Measurements from ENCODE around the gene PRPF6. TPM values are rescaled to one million over a fixed set of nuclear protein-coding genes. Genes with fewer than 3 reads are reported as not detected.
"Not testable (repeated sequence)": the region's sequence is repeated elsewhere in the genome, so short reads cannot be mapped to it uniquely, and the experiment has no call there.

The PRPF6 gene
- total RNA-seq, 6 donors from 2014 or later: 60.5 to 113 (median 68.0) TPM

GRCh38 chr20:63968928-63969760, 11.8 kb upstream of the PRPF6 start:
- H3K9me3 ChIP-seq: peaks cover 0 to 12% (median 0%) of the 10 kb centered on the region in 4 donors
- H3K27me3 ChIP-seq: no peaks in the 10 kb centered on the region
- DNase-seq (peak in 1 of 2 donors; percentile 91), ATAC-seq (ENCODE audit: low FRiP score in 2 of 2) (no peak)
- H3K4me3 ChIP-seq: peak overlapping the region; percentile 49 to 82 (median 74)
- peaks cover 0 to 15% (median 10%) of the 10 kb centered on the region in 4 donors for H3K36me3 ChIP-seq
- peaks cover 25 to 43% (median 31%) of the 10 kb centered on the region in 4 donors for H3K4me1 ChIP-seq
- no peak for TF ChIP-seq EP300 (IDR thresholded peaks at IDR 0.05)
- no peak for TF ChIP-seq POLR2AphosphoS5 (IDR thresholded peaks at IDR 0.05)
- no peak for TF ChIP-seq POLR2A (IDR thresholded peaks at IDR 0.05)
- no peak for TF ChIP-seq CTCF (IDR thresholded peaks at IDR 0.05)
- H3K27ac ChIP-seq: peak overlapping the region; percentile 51 to 75 (median 62)
- 2 to 6% methylated on average over 17 to 24 of the region's 70 CpGs for WGBS, 2 donors

GRCh38 chr20:63969838-63970713, 10.9 kb upstream of the PRPF6 start, which contains the start of gene ZNF512B:
Gene ZNF512B, minus strand, starts transcription at chr20:63969930. Its CDS starts 1,980 bp downstream, at chr20:63967950.
- WGBS, 2 donors: 6 to 47% methylated on average over 3 to 40 of the region's 73 CpGs
- no peak for TF ChIP-seq POLR2A (IDR thresholded peaks at IDR 0.05)
- no peak for TF ChIP-seq CTCF (IDR thresholded peaks at IDR 0.05)
- TF ChIP-seq POLR2AphosphoS5 (IDR thresholded peaks at IDR 0.05): peak in 1 of 2 donors; percentile 5
- TF ChIP-seq EP300 (IDR thresholded peaks at IDR 0.05): no peak
- Histone ChIP-seq H3K36me3 (peaks cover 0 to 11% (median 6%) of the 10 kb centered on the region in 4 donors), H3K9me3 (peaks cover 0 to 7% (median 0%) of the 10 kb centered on the region in 4 donors), H3K27me3 (no peaks in the 10 kb centered on the region), H3K4me1 (peaks cover 26 to 45% (median 34%) of the 10 kb centered on the region in 4 donors), H3K4me3 (peak within 1 kb of the TSS; percentile 49 to 82 (median 74)), H3K27ac (peak within 1 kb of the TSS; percentile 58 to 75 (median 63))
- peak in 1 of 2 donors; percentile 72 for ATAC-seq (ENCODE audit: low FRiP score in 2 of 2)
- DNase-seq: peak in 1 of 2 donors; percentile 92

GRCh38 chr20:63970714-63971431, 10.1 kb upstream of the PRPF6 start:
- DNase-seq: no peak
- H3K27ac ChIP-seq: peak overlapping the region in 2 of 4 donors; percentile 61 to 71
- H3K27me3 ChIP-seq: no peaks in the 10 kb centered on the region
- H3K9me3 ChIP-seq: peaks cover 0 to 6% (median 0%) of the 10 kb centered on the region in 4 donors
- 88 to 94% methylated on average over 5 of the region's 5 CpGs for WGBS, 2 donors
- ATAC-seq (ENCODE audit: low FRiP score in 2 of 2): no peak
- peaks cover 26 to 45% (median 34%) of the 10 kb centered on the region in 4 donors for H3K4me1 ChIP-seq
- TF ChIP-seq POLR2AphosphoS5 (IDR thresholded peaks at IDR 0.05) (no peak), POLR2A (IDR thresholded peaks at IDR 0.05) (no peak), CTCF (IDR thresholded peaks at IDR 0.05) (no peak), EP300 (IDR thresholded peaks at IDR 0.05) (no peak)
- peaks cover 0 to 11% (median 6%) of the 10 kb centered on the region in 4 donors for H3K36me3 ChIP-seq
- H3K4me3 ChIP-seq: peak overlapping the region in 1 of 4 donors; percentile 75

- Histone ChIP-seq H3K4me1 (peaks cover 26 to 45% (median 34%) of the 10 kb centered on the region in 4 donors), H3K27ac (peak overlapping the region in 3 of 4 donors; percentile 24 to 49 (median 49))
- not testable (repeated sequence) for DNase-seq; H3K4me3 ChIP-seq; H3K27me3 ChIP-seq; H3K36me3 ChIP-seq; H3K9me3 ChIP-seq; ATAC-seq (ENCODE audit: low FRiP score in 2 of 2)
- 74 to 76% methylated on average over 10 of the region's 10 CpGs for WGBS, 2 donors
Measured at GRCh38 chr20:63971960-63972311, 9.0 kb upstream of the PRPF6 start.

Measured in upper lobe of left lung (tissue), 6 donors.